Measurements from ENCODE around the gene LRRC28.

LRRC28 gene

GRCh38 chr15:99436542-99437314 lies 185.4 kb downstream of the LRRC28 start:
- DNase-seq (ENCODE audit: low read depth), result no peak

- no peak for DNase-seq (ENCODE audit: low read depth)
These were observed 186.3 kb downstream of the LRRC28 start for GRCh38 chr15:99437315-99438223.

- DNase-seq (ENCODE audit: low read depth), result no peak
These were observed 186.9 kb downstream of the LRRC28 start for GRCh38 chr15:99438224-99438585.

GRCh38 chr15:99438691-99439523 lies 187.6 kb downstream of the LRRC28 start:
- DNase-seq (ENCODE audit: low read depth), result no peak

DNA sequence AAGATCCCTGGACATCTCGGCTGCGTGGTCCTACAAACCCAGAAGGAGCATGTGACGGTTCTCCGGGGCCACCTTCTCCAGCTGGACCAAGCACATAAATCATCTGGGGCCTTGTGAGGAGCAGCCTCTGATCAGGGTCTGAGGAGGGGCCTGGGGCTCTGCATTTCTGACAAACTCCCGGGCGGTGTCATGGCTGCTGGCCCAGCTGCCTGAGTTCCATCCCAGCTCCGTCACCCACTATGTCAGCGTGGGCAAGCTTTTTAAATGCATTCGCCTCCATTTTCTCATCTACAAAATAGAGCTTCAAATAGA lies 188.2 kb downstream of the LRRC28 start:
- no peak for DNase-seq (ENCODE audit: low read depth)

- DNase-seq (ENCODE audit: low read depth), result no peak
These were observed 188.7 kb downstream of the LRRC28 start for GRCh38 chr15:99440029-99440428.
